ENCODE measurements around the gene PLPP3. TPM values are rescaled to one million over a fixed set of nuclear protein-coding genes. Genes with fewer than 3 reads are reported as not detected.

The PLPP3 gene
- total RNA-seq, 4 donors from 2014 or later: 76.3 to 315 (median 140) TPM

DNA sequence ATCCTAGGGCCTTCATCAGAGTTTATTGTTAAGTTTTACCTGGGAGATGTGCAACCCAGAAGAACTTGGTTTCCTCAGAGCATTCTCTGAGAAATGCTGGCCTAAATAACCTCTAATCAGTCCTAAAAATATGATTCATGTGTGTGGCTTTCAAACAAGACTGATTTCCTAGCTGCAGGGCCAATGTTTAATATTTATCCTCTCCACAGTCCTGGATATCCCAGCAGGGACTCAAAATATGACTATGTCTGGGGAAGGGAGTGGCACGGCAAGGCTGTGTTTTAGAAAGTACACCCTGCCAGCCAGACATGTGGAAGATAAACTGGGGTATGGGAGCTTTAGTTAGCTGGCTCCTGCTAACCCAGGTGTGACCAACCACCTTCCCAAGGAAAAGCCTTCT is 26.3 kb downstream of the PLPP3 start:
- TF ChIP-seq POLR2A (IDR thresholded peaks at IDR 0.05): no peak
- TF ChIP-seq, protein P1, sequence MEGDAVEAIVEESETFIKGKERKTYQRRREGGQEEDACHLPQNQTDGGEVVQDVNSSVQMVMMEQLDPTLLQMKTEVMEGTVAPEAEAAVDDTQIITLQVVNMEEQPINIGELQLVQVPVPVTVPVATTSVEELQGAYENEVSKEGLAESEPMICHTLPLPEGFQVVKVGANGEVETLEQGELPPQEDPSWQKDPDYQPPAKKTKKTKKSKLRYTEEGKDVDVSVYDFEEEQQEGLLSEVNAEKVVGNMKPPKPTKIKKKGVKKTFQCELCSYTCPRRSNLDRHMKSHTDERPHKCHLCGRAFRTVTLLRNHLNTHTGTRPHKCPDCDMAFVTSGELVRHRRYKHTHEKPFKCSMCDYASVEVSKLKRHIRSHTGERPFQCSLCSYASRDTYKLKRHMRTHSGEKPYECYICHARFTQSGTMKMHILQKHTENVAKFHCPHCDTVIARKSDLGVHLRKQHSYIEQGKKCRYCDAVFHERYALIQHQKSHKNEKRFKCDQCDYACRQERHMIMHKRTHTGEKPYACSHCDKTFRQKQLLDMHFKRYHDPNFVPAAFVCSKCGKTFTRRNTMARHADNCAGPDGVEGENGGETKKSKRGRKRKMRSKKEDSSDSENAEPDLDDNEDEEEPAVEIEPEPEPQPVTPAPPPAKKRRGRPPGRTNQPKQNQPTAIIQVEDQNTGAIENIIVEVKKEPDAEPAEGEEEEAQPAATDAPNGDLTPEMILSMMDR (IDR thresholded peaks at IDR 0.05): no peak
- DNase-seq: no peak
- intact Hi-C loops (cut with DNase I; ENCODE audit: low total_unique reads): no loop called here
- Histone ChIP-seq H3K36me3 (no peaks in the 10 kb centered on the region), H3K9me3 (no peaks in the 10 kb centered on the region), H3K4me1 (peaks cover 0 to 8% of the 10 kb centered on the region in 2 donors), H3K27ac (no peak overlapping the region), H3K4me3 (no peak overlapping the region), H3K27me3 (no peaks in the 10 kb centered on the region)

DNA sequence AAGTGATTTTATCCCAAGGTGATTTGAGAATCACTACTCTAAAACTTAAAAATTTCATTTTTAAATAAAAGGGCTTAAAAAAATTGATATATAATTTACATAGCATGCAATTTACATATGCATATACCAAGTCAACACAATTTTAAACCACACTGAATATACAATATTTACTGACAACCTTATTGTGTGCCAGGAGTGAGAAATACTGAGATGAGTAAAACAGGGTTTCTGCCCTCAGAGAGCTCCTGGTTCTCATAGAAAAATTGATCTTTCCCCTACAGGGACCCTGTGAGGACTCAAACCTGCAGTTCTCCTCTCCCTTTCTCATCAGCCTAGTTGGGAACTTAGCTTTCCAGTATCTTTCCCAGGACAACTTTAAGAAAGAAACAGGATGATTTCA is 27.0 kb downstream of the PLPP3 start:
- H3K9me3 ChIP-seq: no peaks in the 10 kb centered on the region
- DNase-seq: no peak
- H3K36me3 ChIP-seq: no peaks in the 10 kb centered on the region
- no peak overlapping the region for H3K27ac ChIP-seq
- intact Hi-C loops (cut with DNase I; ENCODE audit: low total_unique reads): no loop called here
- no peaks in the 10 kb centered on the region for H3K27me3 ChIP-seq
- H3K4me3 ChIP-seq: no peak overlapping the region
- peaks cover 0 to 8% of the 10 kb centered on the region in 2 donors for H3K4me1 ChIP-seq
- no peak for TF ChIP-seq POLR2A (IDR thresholded peaks at IDR 0.05)
- TF ChIP-seq, protein P1 (IDR thresholded peaks at IDR 0.05): no peak

DNA sequence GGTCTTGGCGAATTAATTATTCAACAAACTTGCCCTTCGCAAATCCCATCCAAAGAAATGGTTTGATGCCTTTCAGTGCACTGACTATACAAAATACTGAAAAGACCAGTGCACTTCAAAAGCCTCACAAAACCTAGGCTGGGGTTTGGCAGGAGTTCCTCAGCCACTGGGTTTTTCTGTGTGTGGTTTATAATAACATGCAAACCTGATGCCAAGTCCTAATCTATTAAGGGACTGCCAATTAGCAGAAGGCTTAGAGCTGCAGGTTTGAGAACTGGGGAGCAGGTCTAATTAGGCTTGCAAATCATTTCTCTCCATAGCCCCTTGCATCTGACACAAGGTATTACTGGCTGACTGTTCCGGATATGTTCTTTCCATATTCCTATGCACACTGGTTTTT is 27.7 kb downstream of the PLPP3 start:
- no peak for TF ChIP-seq POLR2A (IDR thresholded peaks at IDR 0.05)
- TF ChIP-seq, protein P1 (IDR thresholded peaks at IDR 0.05): no peak
- Histone ChIP-seq H3K4me1 (peaks cover 0 to 8% of the 10 kb centered on the region in 2 donors), H3K4me3 (no peak overlapping the region), H3K27me3 (no peaks in the 10 kb centered on the region), H3K27ac (no peak overlapping the region), H3K36me3 (no peaks in the 10 kb centered on the region), H3K9me3 (no peaks in the 10 kb centered on the region)
- intact Hi-C loops (cut with DNase I; ENCODE audit: low total_unique reads): no loop called here
- DNase-seq: no peak

DNA sequence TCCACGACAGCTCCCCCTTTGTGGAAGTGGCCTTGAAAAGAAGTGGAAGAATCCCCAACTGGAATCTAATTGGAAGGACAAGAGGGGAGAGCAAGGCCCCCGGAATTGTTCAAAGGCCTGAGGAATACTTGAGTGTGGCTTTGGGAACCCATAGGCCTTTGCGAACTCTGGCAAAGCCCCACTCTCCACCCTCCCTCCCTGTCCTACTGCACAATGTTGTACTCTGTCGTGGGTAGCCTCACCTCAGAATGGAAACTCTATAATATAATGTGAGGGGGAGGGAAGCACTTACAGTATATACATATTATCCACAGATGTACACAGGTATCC is 28.5 kb downstream of the PLPP3 start:
- H3K4me3 ChIP-seq: no peak overlapping the region
- H3K36me3 ChIP-seq: no peaks in the 10 kb centered on the region
- intact Hi-C loops (cut with DNase I; ENCODE audit: low total_unique reads): no loop called here
- H3K9me3 ChIP-seq: no peaks in the 10 kb centered on the region
- H3K27me3 ChIP-seq: no peaks in the 10 kb centered on the region
- H3K27ac ChIP-seq: peak overlapping the region in 1 of 2 donors; percentile 21
- DNase-seq: no peak
- H3K4me1 ChIP-seq: peaks cover 0 to 8% of the 10 kb centered on the region in 2 donors
- TF ChIP-seq POLR2A (IDR thresholded peaks at IDR 0.05): no peak
- TF ChIP-seq, protein P1 (IDR thresholded peaks at IDR 0.05): no peak

DNA sequence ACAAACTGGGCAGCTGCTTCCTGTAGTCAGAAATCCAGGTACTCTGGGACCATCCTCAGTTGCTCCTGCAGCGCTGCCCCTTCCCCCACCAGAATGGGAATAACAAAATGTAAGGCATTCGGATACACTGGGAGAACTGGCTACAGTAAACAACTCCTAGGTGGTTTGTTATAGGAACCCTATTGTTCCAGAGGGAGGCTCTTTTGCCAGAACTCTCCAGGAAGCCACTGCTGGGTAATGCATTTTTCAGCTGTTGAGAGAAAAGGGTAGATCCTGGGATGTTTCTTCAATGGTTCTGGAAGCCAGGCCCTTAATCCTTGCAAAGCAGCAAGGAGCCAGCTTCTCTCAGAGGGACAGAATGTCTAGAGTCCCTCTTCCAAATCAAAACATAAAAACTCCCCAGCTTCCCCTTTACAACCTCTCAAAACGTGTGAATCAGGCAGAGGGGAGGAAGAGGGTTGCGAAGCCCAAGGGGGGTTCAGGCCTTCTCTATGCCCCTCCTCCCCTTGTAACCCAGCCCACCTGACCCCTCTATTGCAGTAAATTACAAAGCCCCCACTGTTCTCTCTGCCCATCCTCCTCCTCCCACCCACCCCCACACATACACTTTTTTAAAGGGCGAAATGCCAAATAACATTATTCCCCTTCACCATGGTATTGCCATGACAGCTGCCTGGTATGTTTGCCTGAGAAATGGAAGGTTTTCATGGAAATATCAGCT is 29.1 kb downstream of the PLPP3 start:
- TF ChIP-seq, protein P1 (IDR thresholded peaks at IDR 0.05): no peak
- Histone ChIP-seq H3K4me1 (peaks cover 0 to 8% of the 10 kb centered on the region in 2 donors), H3K27me3 (no peaks in the 10 kb centered on the region), H3K27ac (peak overlapping the region in 1 of 2 donors; percentile 21), H3K9me3 (no peaks in the 10 kb centered on the region), H3K4me3 (no peak overlapping the region), H3K36me3 (no peaks in the 10 kb centered on the region)
- DNase-seq: no peak
- intact Hi-C loops (cut with DNase I; ENCODE audit: low total_unique reads): no loop called here

All from uterus (tissue), 4 donors.